ENCODE data around the gene CUX1. TPM values are rescaled to one million over a fixed set of nuclear protein-coding genes. Genes with fewer than 3 reads are reported as not detected.

The CUX1 gene
- total RNA-seq, 1 donor from 2014 or later, result 56.5 TPM

GRCh38 chr7:102288285-102288930 lies 471.0 kb downstream of the CUX1 start:
- Mint-ChIP-seq H3K9me3 (ENCODE audit: unreplicated experiment) (peaks cover 3% of the 10 kb centered on the region), H3K27me3 (ENCODE audit: unreplicated experiment) (peaks cover 14% of the 10 kb centered on the region), H3K4me3 (ENCODE audit: unreplicated experiment) (peak overlapping the region; percentile 71), H3K27ac (ENCODE audit: unreplicated experiment) (peak overlapping the region; percentile 33), H3K36me3 (ENCODE audit: unreplicated experiment) (no peaks in the 10 kb centered on the region), H3K4me1 (ENCODE audit: low read depth, unreplicated experiment) (peaks cover 15% of the 10 kb centered on the region)
- TF ChIP-seq CTCF (IDR thresholded peaks at IDR 0.05; ENCODE audit: partially characterized antibody, unreplicated experiment), result no peak
- DNase-seq, result no peak

- Mint-ChIP-seq H3K9me3 (ENCODE audit: unreplicated experiment) (peaks cover 3% of the 10 kb centered on the region), H3K4me3 (ENCODE audit: unreplicated experiment) (no peak overlapping the region), H3K36me3 (ENCODE audit: unreplicated experiment) (no peaks in the 10 kb centered on the region), H3K27me3 (ENCODE audit: unreplicated experiment) (peaks cover 14% of the 10 kb centered on the region), H3K27ac (ENCODE audit: unreplicated experiment) (no peak overlapping the region), H3K4me1 (ENCODE audit: low read depth, unreplicated experiment) (peaks cover 17% of the 10 kb centered on the region)
- no peak for TF ChIP-seq CTCF (IDR thresholded peaks at IDR 0.05; ENCODE audit: partially characterized antibody, unreplicated experiment)
- DNase-seq, result no peak
These were observed 471.6 kb downstream of the CUX1 start for GRCh38 chr7:102289057-102289456.

GRCh38 chr7:102291056-102291915 lies 473.9 kb downstream of the CUX1 start:
- Mint-ChIP-seq H3K4me1 (ENCODE audit: low read depth, unreplicated experiment) (peaks cover 19% of the 10 kb centered on the region), H3K9me3 (ENCODE audit: unreplicated experiment) (no peaks in the 10 kb centered on the region), H3K27ac (ENCODE audit: unreplicated experiment) (peak overlapping the region; percentile 8), H3K27me3 (ENCODE audit: unreplicated experiment) (peaks cover 11% of the 10 kb centered on the region), H3K36me3 (ENCODE audit: unreplicated experiment) (no peaks in the 10 kb centered on the region), H3K4me3 (ENCODE audit: unreplicated experiment) (peak overlapping the region; percentile 30)
- DNase-seq, result no peak
- no peak for TF ChIP-seq CTCF (IDR thresholded peaks at IDR 0.05; ENCODE audit: partially characterized antibody, unreplicated experiment)

GRCh38 chr7:102291916-102292267 lies 474.5 kb downstream of the CUX1 start:
- peaks cover 3% of the 10 kb centered on the region for H3K9me3 Mint-ChIP-seq (ENCODE audit: unreplicated experiment)
- DNase-seq, result no peak
- H3K27ac Mint-ChIP-seq (ENCODE audit: unreplicated experiment), result peak overlapping the region; percentile 8
- peak overlapping the region; percentile 30 for H3K4me3 Mint-ChIP-seq (ENCODE audit: unreplicated experiment)
- peaks cover 19% of the 10 kb centered on the region for H3K4me1 Mint-ChIP-seq (ENCODE audit: low read depth, unreplicated experiment)
- no peak for TF ChIP-seq CTCF (IDR thresholded peaks at IDR 0.05; ENCODE audit: partially characterized antibody, unreplicated experiment)
- peaks cover 11% of the 10 kb centered on the region for H3K27me3 Mint-ChIP-seq (ENCODE audit: unreplicated experiment)
- H3K36me3 Mint-ChIP-seq (ENCODE audit: unreplicated experiment), result no peaks in the 10 kb centered on the region
